ENCODE data around the gene CALML3. TPM values are rescaled to one million over a fixed set of nuclear protein-coding genes. Genes with fewer than 3 reads are reported as not detected.

CALML3 gene
- total and polyA plus RNA-seq, 2 donors (not counting 1 experiment from before 2014, with no cell fraction given), result not detected

- H3K27me3 Mint-ChIP-seq, result peaks cover 8% of the 10 kb centered on the region
- intact Hi-C loops (cut with micrococcal nuclease), result no loop called here
- Histone ChIP-seq H3K27ac (ENCODE audit: low read length in 2 of 2) (no peak overlapping the region), H4K20me1 (ENCODE audit: control insufficient read depth, insufficient read depth, low read length, poor library complexity, severe bottlenecking) (no peaks in the 10 kb centered on the region), H2AFZ (ENCODE audit: insufficient read depth, low read depth, low read length, poor library complexity, severe bottlenecking) (no peak overlapping the region), H3K4me2 (replicated peaks; ENCODE audit: low read depth, low read length, poor library complexity, severe bottlenecking) (no peak overlapping the region), H3K36me3 (replicated peaks in 1 of 2; ENCODE audit: control extremely low read depth in 1 of 2, control insufficient read depth in 1 of 2, extremely low read depth in 1 of 2, insufficient read depth in 2 of 2, low read length in 1 of 2) (no peaks in the 10 kb centered on the region), H3K27me3 (replicated peaks in 1 of 4; ENCODE audit: control extremely low read depth in 1 of 4, control insufficient read depth in 3 of 4, insufficient read depth in 4 of 4, low read length in 3 of 4) (no peaks in the 10 kb centered on the region), H3K9me3 (ENCODE audit: control extremely low read depth in 1 of 3, control insufficient read depth in 2 of 3, insufficient read depth in 1 of 3, low read length in 2 of 3) (no peaks in the 10 kb centered on the region), H3K4me3 (ENCODE audit: control extremely low read depth in 1 of 5, extremely low read depth in 1 of 5, insufficient read depth in 1 of 5, low read depth in 2 of 5, low read length in 4 of 5) (no peak overlapping the region), H3K9ac (ENCODE audit: low read length) (no peak overlapping the region), H3K79me2 (ENCODE audit: control insufficient read depth, insufficient read depth, low read length) (no peaks in the 10 kb centered on the region), H3K4me1 (ENCODE audit: control insufficient read depth in 2 of 2, insufficient read depth in 2 of 2, low read length in 2 of 2) (peaks cover 0 to 6% of the 10 kb centered on the region in 2 donors)
- no peak for DNase-seq
- no peak for TF ChIP-seq EZH2 (IDR thresholded peaks at IDR 0.05; ENCODE audit: borderline replicate concordance, insufficient read depth, low read depth, low read length, poor library complexity, severe bottlenecking)
- TF ChIP-seq CTCF (IDR thresholded peaks at IDR 0.05), result no peak
- WGBS (ENCODE audit: insufficient coverage), result 92% methylated on average over 21 of the region's 23 CpGs
- no peak overlapping the region for H3K4me3 Mint-ChIP-seq
- ChIA-PET POLR2A (no interaction called here), CTCF (no interaction called here)
- H3K4me1 Mint-ChIP-seq, result peaks cover 5% of the 10 kb centered on the region
- no peak for ATAC-seq (ENCODE audit: low read depth)
- no peak overlapping the region for H3K27ac Mint-ChIP-seq
- H3K9me3 Mint-ChIP-seq (ENCODE audit: insufficient read depth), result no peaks in the 10 kb centered on the region
These were observed 27.9 kb downstream of the CALML3 start for GRCh38 chr10:5552376-5553321.

All from B cell (primary cell).